GM21360 (cell line): ENCODE data around the gene NCOA5.

Source experiments
- ATAC-seq: cut with Tn5 transposase; IDR thresholded peaks from one replicate; pipeline ENCODE4 v1.9.1; 2021; ENCODE audit warnings: mild to moderate bottlenecking, moderate library complexity; ENCODE audit not compliant: unreplicated experiment

The NCOA5 gene

GRCh38 chr20:46044896-46045295 is 44.9 kb downstream of the NCOA5 start:
- ATAC-seq: no peak

- ATAC-seq: no peak
Observed at GRCh38 chr20:46043556-46043955, 46.2 kb downstream of the NCOA5 start.

GRCh38 chr20:46040902-46041535 is 48.7 kb downstream of the NCOA5 start:
- ATAC-seq: no peak

GRCh38 chr20:46037036-46037435 is 52.7 kb downstream of the NCOA5 start:
- no peak for ATAC-seq

- ATAC-seq: no peak
Observed at GRCh38 chr20:46036370-46036769, 53.4 kb downstream of the NCOA5 start.

- no peak for ATAC-seq
Observed at GRCh38 chr20:46035713-46036112, 54.0 kb downstream of the NCOA5 start.

GRCh38 chr20:46035253-46035652 is 54.5 kb downstream of the NCOA5 start:
- no peak for ATAC-seq

- ATAC-seq: no peak
Observed at GRCh38 chr20:46034039-46034438, 55.7 kb downstream of the NCOA5 start.

- ATAC-seq: no peak
Observed at GRCh38 chr20:46031701-46032254, 58.0 kb downstream of the NCOA5 start.

- no peak for ATAC-seq
Observed at GRCh38 chr20:46031014-46031569, 58.7 kb downstream of the NCOA5 start.

- no peak for ATAC-seq
Observed at GRCh38 chr20:46030284-46031013, 59.3 kb downstream of the NCOA5 start.

GRCh38 chr20:46028772-46029371 is 60.9 kb downstream of the NCOA5 start, which contains the start of gene SLC12A5:
TSS of gene SLC12A5 (plus strand) at chr20:46029215. CDS start at chr20:46029345, 130 bp downstream.
- no peak for ATAC-seq

- no peak for ATAC-seq
Observed at GRCh38 chr20:46028110-46028509, 61.7 kb downstream of the NCOA5 start.

GRCh38 chr20:46027245-46027853 is 62.4 kb downstream of the NCOA5 start:
- ATAC-seq: no peak

GRCh38 chr20:46025376-46025783 is 64.4 kb downstream of the NCOA5 start:
- no peak for ATAC-seq

- no peak for ATAC-seq
Observed at GRCh38 chr20:46023999-46024398, 65.8 kb downstream of the NCOA5 start.

GRCh38 chr20:46023148-46023484 is 66.6 kb downstream of the NCOA5 start:
- ATAC-seq: no peak

- ATAC-seq: no peak
Observed at GRCh38 chr20:46022411-46023147, 67.2 kb downstream of the NCOA5 start.

GRCh38 chr20:46021361-46022359 is 68.1 kb downstream of the NCOA5 start:
- no peak for ATAC-seq
